Ammon's horn (tissue), 1 donor: ENCODE data around the gene ACMSD.

Experiments
- DNase-seq: peaks from one replicate; pipeline ENCODE4 v3.0.0-alpha.2; 2016; ENCODE audit warnings: low spot score

ACMSD gene

GRCh38 chr2:134949981-134950708, 111.7 kb downstream of the ACMSD start:
- no peak for DNase-seq

- DNase-seq: no peak
These were observed 112.5 kb downstream of the ACMSD start for GRCh38 chr2:134950886-134951285.
